ENCODE data around the gene CKM. TPM values are rescaled to one million over a fixed set of nuclear protein-coding genes. Genes with fewer than 3 reads are reported as not detected.

The CKM gene
- total RNA-seq, 1 donor from 2014 or later: 3,746 TPM

DNA sequence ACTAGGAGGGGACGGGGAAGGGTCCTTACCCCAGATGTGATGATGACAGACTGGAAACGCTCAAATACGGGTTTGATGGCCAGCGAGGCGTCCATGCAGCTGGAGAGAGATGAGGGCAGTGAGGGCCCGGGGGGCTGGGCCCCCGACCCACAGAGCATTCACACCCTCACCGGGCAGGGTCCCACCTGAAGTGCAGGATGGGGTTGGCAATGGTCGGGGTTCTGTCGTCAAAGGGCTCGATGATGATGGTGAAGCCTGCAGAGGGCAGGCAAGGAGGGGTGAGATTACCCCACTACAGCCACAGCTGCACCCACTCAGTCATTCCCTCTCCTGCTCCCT lies 34.7 kb upstream of the CKM start:
- Histone ChIP-seq H3K9ac (ENCODE audit: low read depth in 1 of 3, low read length in 3 of 3) (no peak overlapping the region), H3K36me3 (ENCODE audit: control insufficient read depth in 3 of 3, insufficient read depth in 3 of 3, low read length in 3 of 3) (peaks cover 30 to 41% (median 34%) of the 10 kb centered on the region in 3 donors), H3K27me3 (ENCODE audit: control insufficient read depth in 3 of 3, insufficient read depth in 3 of 3, low read length in 3 of 3) (no peaks in the 10 kb centered on the region), H3K27ac (ENCODE audit: low read depth, low read length) (no peak overlapping the region), H3K9me3 (ENCODE audit: control insufficient read depth in 3 of 3, low read length in 3 of 3) (no peaks in the 10 kb centered on the region), H3K4me3 (ENCODE audit: low read length in 3 of 3) (no peak overlapping the region), H3K4me1 (ENCODE audit: control insufficient read depth in 3 of 3, insufficient read depth in 3 of 3, low read length in 3 of 3) (no peaks in the 10 kb centered on the region)

GRCh38 chr19:45356760-45357444 lies 34.2 kb upstream of the CKM start:
- Histone ChIP-seq H3K27ac (ENCODE audit: low read depth, low read length) (no peak overlapping the region), H3K4me3 (ENCODE audit: low read length in 3 of 3) (no peak overlapping the region), H3K27me3 (ENCODE audit: control insufficient read depth in 3 of 3, insufficient read depth in 3 of 3, low read length in 3 of 3) (no peaks in the 10 kb centered on the region), H3K9me3 (ENCODE audit: control insufficient read depth in 3 of 3, low read length in 3 of 3) (no peaks in the 10 kb centered on the region), H3K36me3 (ENCODE audit: control insufficient read depth in 3 of 3, insufficient read depth in 3 of 3, low read length in 3 of 3) (peaks cover 31 to 42% (median 31%) of the 10 kb centered on the region in 3 donors), H3K4me1 (ENCODE audit: control insufficient read depth in 3 of 3, insufficient read depth in 3 of 3, low read length in 3 of 3) (no peaks in the 10 kb centered on the region), H3K9ac (ENCODE audit: low read depth in 1 of 3, low read length in 3 of 3) (no peak overlapping the region)

DNA sequence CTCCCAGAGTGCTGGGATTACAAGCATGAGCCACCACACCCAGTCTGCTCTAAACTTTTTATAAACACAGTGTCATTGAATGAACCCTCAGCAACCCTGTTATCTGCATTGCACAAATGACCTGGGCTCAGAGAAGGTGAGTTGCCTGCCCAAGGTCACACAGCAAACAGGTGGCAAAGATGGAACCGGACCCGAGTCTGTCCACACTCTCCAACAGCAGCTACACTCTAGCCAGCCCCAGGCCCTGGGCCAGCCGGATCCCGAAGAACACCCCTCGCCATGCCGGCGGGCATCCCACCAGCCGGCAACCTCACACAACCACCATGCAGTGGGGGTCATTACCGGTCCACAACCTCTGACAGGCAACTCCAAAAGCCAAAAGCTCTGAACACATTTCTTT lies 33.2 kb upstream of the CKM start:
- no peak overlapping the region for H3K27ac ChIP-seq (ENCODE audit: low read depth, low read length)
- H3K36me3 ChIP-seq (ENCODE audit: control insufficient read depth in 3 of 3, insufficient read depth in 3 of 3, low read length in 3 of 3): peaks cover 29 to 44% (median 31%) of the 10 kb centered on the region in 3 donors

GRCh38 chr19:45355402-45355801 lies 32.7 kb upstream of the CKM start:
- no peaks in the 10 kb centered on the region for H3K4me1 ChIP-seq (ENCODE audit: control insufficient read depth in 3 of 3, insufficient read depth in 3 of 3, low read length in 3 of 3)
- H3K36me3 ChIP-seq (ENCODE audit: control insufficient read depth in 3 of 3, insufficient read depth in 3 of 3, low read length in 3 of 3): peaks cover 29 to 45% (median 31%) of the 10 kb centered on the region in 3 donors
- no peak overlapping the region for H3K27ac ChIP-seq (ENCODE audit: low read depth, low read length)
- H3K4me3 ChIP-seq (ENCODE audit: low read length in 3 of 3): no peak overlapping the region
- no peak overlapping the region for H3K9ac ChIP-seq (ENCODE audit: low read depth in 1 of 3, low read length in 3 of 3)
- H3K9me3 ChIP-seq (ENCODE audit: control insufficient read depth in 3 of 3, low read length in 3 of 3): no peaks in the 10 kb centered on the region
- H3K27me3 ChIP-seq (ENCODE audit: control insufficient read depth in 3 of 3, insufficient read depth in 3 of 3, low read length in 3 of 3): no peaks in the 10 kb centered on the region

More for the DNA sequence above, 33.2 kb upstream of the CKM start:
- Histone ChIP-seq H3K9ac (ENCODE audit: low read depth in 1 of 3, low read length in 3 of 3) (no peak overlapping the region), H3K27me3 (ENCODE audit: control insufficient read depth in 3 of 3, insufficient read depth in 3 of 3, low read length in 3 of 3) (no peaks in the 10 kb centered on the region), H3K9me3 (ENCODE audit: control insufficient read depth in 3 of 3, low read length in 3 of 3) (no peaks in the 10 kb centered on the region), H3K4me3 (ENCODE audit: low read length in 3 of 3) (no peak overlapping the region), H3K4me1 (ENCODE audit: control insufficient read depth in 3 of 3, insufficient read depth in 3 of 3, low read length in 3 of 3) (no peaks in the 10 kb centered on the region)

GRCh38 chr19:45354241-45354842 lies 31.7 kb upstream of the CKM start:
- Histone ChIP-seq H3K27me3 (ENCODE audit: control insufficient read depth in 3 of 3, insufficient read depth in 3 of 3, low read length in 3 of 3) (no peaks in the 10 kb centered on the region), H3K4me1 (ENCODE audit: control insufficient read depth in 3 of 3, insufficient read depth in 3 of 3, low read length in 3 of 3) (no peaks in the 10 kb centered on the region), H3K9me3 (ENCODE audit: control insufficient read depth in 3 of 3, low read length in 3 of 3) (no peaks in the 10 kb centered on the region), H3K27ac (ENCODE audit: low read depth, low read length) (no peak overlapping the region), H3K36me3 (ENCODE audit: control insufficient read depth in 3 of 3, insufficient read depth in 3 of 3, low read length in 3 of 3) (peaks cover 29 to 43% (median 31%) of the 10 kb centered on the region in 3 donors), H3K4me3 (ENCODE audit: low read length in 3 of 3) (no peak overlapping the region), H3K9ac (ENCODE audit: low read depth in 1 of 3, low read length in 3 of 3) (no peak overlapping the region)

- no peak overlapping the region for H3K9ac ChIP-seq (ENCODE audit: low read depth in 1 of 3, low read length in 3 of 3)
- no peak overlapping the region for H3K4me3 ChIP-seq (ENCODE audit: low read length in 3 of 3)
- H3K36me3 ChIP-seq (ENCODE audit: control insufficient read depth in 3 of 3, insufficient read depth in 3 of 3, low read length in 3 of 3): peaks cover 29 to 38% (median 31%) of the 10 kb centered on the region in 3 donors
These were observed 30.5 kb upstream of the CKM start for GRCh38 chr19:45352914-45353796.

DNA sequence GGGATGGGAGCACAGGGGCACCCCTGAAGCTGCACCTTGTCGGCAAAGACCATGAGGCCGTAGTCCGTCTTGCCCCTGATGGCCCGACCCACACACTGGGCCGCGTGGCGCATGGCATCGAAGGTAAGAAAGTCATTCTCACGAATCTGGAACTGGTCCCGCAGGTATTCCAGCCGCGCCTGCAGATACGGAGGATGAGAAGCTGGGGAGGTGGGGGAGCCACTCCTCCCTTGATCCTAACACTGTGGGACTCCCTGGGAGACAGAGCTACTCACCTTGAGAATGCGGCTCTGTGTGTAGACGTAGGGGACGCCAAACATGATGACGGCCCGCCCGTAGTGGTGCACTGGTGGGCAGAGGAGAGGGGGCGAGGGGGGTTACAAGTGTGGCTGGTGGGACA lies 29.8 kb upstream of the CKM start:
- Histone ChIP-seq H3K36me3 (ENCODE audit: control insufficient read depth in 3 of 3, insufficient read depth in 3 of 3, low read length in 3 of 3) (peaks cover 29 to 38% (median 31%) of the 10 kb centered on the region in 3 donors), H3K9me3 (ENCODE audit: control insufficient read depth in 3 of 3, low read length in 3 of 3) (no peaks in the 10 kb centered on the region), H3K4me3 (ENCODE audit: low read length in 3 of 3) (no peak overlapping the region), H3K4me1 (ENCODE audit: control insufficient read depth in 3 of 3, insufficient read depth in 3 of 3, low read length in 3 of 3) (no peaks in the 10 kb centered on the region), H3K9ac (ENCODE audit: low read depth in 1 of 3, low read length in 3 of 3) (no peak overlapping the region), H3K27me3 (ENCODE audit: control insufficient read depth in 3 of 3, insufficient read depth in 3 of 3, low read length in 3 of 3) (peaks cover 6 to 9% (median 8%) of the 10 kb centered on the region in 3 donors), H3K27ac (ENCODE audit: low read depth, low read length) (no peak overlapping the region)

More at GRCh38 chr19:45352914-45353796, 30.5 kb upstream of the CKM start:
- Histone ChIP-seq H3K4me1 (ENCODE audit: control insufficient read depth in 3 of 3, insufficient read depth in 3 of 3, low read length in 3 of 3) (no peaks in the 10 kb centered on the region), H3K9me3 (ENCODE audit: control insufficient read depth in 3 of 3, low read length in 3 of 3) (no peaks in the 10 kb centered on the region), H3K27me3 (ENCODE audit: control insufficient read depth in 3 of 3, insufficient read depth in 3 of 3, low read length in 3 of 3) (peaks cover 0 to 2% (median 2%) of the 10 kb centered on the region in 3 donors), H3K27ac (ENCODE audit: low read depth, low read length) (no peak overlapping the region)

- Histone ChIP-seq H3K36me3 (ENCODE audit: control insufficient read depth in 3 of 3, insufficient read depth in 3 of 3, low read length in 3 of 3) (peaks cover 29 to 38% (median 31%) of the 10 kb centered on the region in 3 donors), H3K27ac (ENCODE audit: low read depth, low read length) (no peak overlapping the region), H3K4me3 (ENCODE audit: low read length in 3 of 3) (no peak overlapping the region), H3K9ac (ENCODE audit: low read depth in 1 of 3, low read length in 3 of 3) (no peak overlapping the region), H3K27me3 (ENCODE audit: control insufficient read depth in 3 of 3, insufficient read depth in 3 of 3, low read length in 3 of 3) (peaks cover 9 to 10% (median 10%) of the 10 kb centered on the region in 3 donors), H3K4me1 (ENCODE audit: control insufficient read depth in 3 of 3, insufficient read depth in 3 of 3, low read length in 3 of 3) (no peaks in the 10 kb centered on the region), H3K9me3 (ENCODE audit: control insufficient read depth in 3 of 3, low read length in 3 of 3) (no peaks in the 10 kb centered on the region)
These were observed 29.4 kb upstream of the CKM start for GRCh38 chr19:45352062-45352461.

GRCh38 chr19:45351401-45351952 lies 28.8 kb upstream of the CKM start:
- Histone ChIP-seq H3K9me3 (ENCODE audit: control insufficient read depth in 3 of 3, low read length in 3 of 3) (no peaks in the 10 kb centered on the region), H3K27ac (ENCODE audit: low read depth, low read length) (no peak overlapping the region), H3K36me3 (ENCODE audit: control insufficient read depth in 3 of 3, insufficient read depth in 3 of 3, low read length in 3 of 3) (peaks cover 25 to 35% (median 31%) of the 10 kb centered on the region in 3 donors), H3K9ac (ENCODE audit: low read depth in 1 of 3, low read length in 3 of 3) (no peak overlapping the region), H3K4me3 (ENCODE audit: low read length in 3 of 3) (no peak overlapping the region), H3K4me1 (ENCODE audit: control insufficient read depth in 3 of 3, insufficient read depth in 3 of 3, low read length in 3 of 3) (peaks cover 0 to under 1% (median 0%) of the 10 kb centered on the region in 3 donors), H3K27me3 (ENCODE audit: control insufficient read depth in 3 of 3, insufficient read depth in 3 of 3, low read length in 3 of 3) (peaks cover 9 to 14% (median 14%) of the 10 kb centered on the region in 3 donors)
